Tongue (tissue), 2 donors: ENCODE results near the gene CTNNA1. TPM values are rescaled to one million over a fixed set of nuclear protein-coding genes. Genes with fewer than 3 reads are reported as not detected.
"Not testable (repeated sequence)": the region's sequence is repeated elsewhere in the genome, so short reads cannot be mapped to it uniquely, and the experiment has no call there.

ENCODE experiments used
- DNase-seq: peaks from one replicate; pipeline ENCODE4 v3.0.0-alpha.2; 2015
- total RNA-seq: library from RNA; depleted of rRNA; stranded (reverse); fragments of >200 nt; gene quantifications from one replicate; pipeline ENCODE4 v1.2.3, GENCODE V29; 2014

CTNNA1 gene
- total RNA-seq, 1 donor from 2014 or later: 416 TPM

- DNase-seq: peak; percentile 78
These were observed 27.9 kb upstream of the CTNNA1 start for GRCh38 chr5:138725153-138725817.

DNA sequence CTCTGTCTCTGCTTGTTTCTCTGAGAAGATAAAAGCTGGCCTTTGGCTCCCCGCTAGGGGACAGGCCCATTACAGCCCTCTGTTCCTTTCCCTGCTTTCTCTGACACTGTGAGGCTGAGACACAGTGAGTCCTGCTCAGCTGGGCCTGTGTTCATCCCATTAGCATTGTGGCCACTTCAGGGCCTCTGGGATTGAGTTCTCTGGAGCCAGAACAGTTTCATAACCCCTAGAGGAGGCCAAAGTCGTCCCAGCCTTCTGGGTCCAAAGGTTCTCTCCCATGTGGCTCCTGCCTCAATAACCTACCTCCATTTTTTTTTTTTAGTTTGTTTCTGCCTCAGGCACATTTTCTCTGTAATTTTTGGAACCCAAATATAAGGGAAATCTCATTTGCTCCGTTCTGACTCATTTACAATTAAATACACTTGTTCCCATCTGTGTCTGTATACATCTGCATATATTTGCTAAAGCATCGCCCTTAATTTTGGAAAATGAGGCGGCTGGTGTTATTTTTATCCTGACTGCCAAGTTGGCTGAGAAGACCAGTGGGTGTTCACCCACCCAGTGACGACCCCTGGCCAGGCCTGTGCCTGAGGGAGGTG is 27.3 kb upstream of the CTNNA1 start:
- peak; percentile 6 for DNase-seq

DNA sequence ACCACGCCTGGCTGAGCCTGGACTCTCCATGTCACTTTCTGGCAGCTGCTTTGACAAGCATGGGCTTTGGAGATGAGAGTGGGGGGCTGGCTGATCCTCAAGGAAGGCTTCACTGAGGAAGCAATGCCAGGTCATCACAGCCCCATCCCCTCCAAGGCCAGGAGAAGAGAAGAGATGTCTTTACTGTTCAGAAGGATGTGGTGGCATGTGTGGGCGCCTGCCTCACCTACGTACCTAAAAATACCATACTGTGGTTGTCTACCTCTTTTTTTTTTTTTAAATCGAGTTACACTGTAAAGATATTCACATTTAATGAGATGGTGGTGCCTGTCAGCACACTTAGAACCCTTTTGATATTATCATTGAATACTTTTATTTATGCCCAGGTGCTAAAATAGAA is 26.4 kb upstream of the CTNNA1 start:
- DNase-seq: no peak

DNA sequence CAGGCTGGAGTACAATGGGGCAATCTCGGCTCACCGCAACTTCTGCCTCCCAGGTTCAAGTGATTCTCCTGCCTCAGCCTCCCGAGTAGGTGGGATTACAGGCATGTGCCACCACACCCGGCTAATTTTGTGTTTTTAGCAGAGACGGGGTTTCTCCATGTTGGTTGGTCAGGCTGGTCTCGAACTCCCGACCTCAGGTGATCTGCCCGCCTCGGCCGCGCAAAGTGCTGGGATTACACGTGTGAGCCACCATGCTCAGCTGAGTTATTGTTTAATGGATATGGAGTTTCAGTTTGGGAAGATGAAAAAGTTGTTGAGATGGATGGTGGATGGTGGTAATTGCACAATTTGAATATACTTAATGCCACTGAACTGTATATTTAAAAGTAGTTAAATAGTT is 22.7 kb upstream of the CTNNA1 start:
- DNase-seq: not testable (repeated sequence)

DNA sequence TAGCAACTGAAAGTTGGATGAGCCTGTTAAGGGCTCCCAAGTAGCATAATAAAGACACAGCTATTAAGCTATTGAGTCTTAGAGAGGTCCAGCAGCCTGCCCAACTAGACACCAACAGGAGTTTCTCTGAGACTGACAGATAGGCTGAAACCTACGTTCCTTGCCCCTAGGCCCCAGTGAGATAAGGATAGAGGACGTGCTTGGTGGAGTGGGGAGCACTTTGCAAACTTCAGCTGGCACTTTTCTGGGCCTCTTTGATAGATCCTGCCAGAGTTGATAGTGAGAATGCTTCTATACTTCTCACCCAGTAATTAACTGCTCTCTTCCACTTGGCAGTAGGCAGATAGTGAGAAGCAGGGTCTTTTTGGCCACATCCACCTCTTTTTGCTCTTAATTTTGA is 20.8 kb upstream of the CTNNA1 start:
- DNase-seq: no peak

- DNase-seq: no peak
These were observed 20.3 kb upstream of the CTNNA1 start for GRCh38 chr5:138732933-138733332.

DNA sequence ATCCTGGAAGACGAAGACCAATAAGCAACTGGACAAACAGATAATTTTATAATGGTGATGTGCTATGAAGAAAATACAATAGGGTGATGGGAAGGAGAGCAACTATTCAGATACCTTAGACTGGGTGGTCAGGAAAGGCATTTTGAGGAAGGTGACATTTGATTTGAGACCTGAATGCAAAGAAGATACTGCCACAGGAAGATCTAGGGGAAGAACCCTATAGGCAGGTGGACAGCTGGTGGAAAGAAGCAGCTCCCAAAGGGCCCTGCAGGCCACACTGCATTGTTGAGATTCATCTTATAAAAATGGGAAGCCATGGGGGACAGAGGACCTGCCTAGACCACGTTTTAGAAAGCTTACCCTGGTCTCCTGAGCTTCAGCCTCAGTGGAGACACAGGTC is 19.7 kb upstream of the CTNNA1 start:
- no peak for DNase-seq

- DNase-seq: no peak
These were observed 16.9 kb upstream of the CTNNA1 start for GRCh38 chr5:138736293-138736692.

DNA sequence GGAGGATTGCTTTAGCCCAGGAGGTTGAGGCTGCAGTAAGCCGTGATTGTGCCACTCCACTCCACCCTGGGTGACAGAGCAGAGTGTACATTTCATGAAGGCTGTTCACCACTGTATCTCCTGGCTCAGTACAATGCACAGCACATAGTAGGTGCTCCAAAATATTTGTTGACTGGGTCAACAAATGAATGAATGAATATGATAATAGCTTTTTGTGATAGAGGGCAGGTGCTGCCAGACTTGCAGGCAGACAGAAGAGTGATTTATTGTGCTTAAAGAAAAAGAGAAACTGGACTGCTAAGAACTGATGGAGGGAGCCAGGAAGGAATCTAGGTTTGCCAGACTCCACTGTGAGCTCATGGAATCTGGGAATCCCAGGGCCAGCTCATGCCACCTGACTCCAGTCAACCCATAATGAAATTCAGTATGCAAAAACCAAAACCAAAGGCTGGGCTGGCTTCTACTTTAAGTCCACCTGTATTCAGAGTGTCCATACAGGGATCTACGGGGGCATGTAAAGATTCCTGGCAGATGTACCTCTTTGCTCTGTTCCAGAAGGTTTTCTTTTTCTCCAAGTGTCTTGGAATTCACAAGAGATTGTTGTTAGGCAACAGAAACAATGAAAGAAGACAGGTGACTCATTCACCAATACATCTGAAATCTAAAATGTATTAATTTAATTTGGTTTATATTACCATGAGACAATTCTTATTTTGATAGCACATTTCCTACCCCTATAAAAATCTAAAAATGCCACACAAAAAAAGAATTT is 15.5 kb upstream of the CTNNA1 start:
- no peak for DNase-seq

DNA sequence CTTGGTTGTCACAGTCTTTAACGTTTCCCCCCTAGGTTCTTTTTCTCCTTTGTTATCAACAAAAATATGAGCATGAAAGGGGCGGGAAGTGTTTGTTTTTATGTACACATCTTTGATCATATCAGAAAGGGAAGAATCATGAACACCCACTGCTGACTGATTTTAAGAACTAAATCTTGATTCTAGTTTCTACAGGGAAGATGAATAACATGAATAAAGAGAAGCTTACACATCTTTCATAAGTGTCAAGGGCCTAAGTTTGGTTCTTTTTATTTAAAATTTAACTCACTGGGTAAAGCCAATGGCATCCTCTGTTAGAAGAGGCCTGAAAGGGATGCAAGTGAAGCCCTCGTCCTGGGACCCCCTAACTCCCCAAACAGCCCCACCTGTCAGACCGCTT is 14.8 kb upstream of the CTNNA1 start:
- no peak for DNase-seq

DNA sequence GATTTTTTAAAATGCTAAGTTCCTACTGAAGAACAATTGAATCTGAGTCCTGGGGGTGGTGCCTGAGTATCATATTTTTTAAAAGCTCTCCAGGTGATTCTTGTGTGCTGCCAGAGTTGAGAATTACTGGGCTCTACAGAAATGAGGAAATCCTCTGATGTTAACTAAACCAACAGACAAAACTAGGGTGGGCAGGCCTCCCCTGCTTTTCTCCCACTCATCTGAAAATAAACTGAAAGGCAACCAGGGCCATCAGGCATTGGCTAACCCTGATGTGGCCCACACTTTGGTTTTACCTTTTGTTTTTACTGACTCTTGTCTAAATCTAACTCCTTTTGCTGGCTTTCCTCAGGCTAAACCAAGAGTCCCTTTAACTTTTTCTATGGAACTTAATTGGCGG is 13.3 kb upstream of the CTNNA1 start:
- DNase-seq: no peak

DNA sequence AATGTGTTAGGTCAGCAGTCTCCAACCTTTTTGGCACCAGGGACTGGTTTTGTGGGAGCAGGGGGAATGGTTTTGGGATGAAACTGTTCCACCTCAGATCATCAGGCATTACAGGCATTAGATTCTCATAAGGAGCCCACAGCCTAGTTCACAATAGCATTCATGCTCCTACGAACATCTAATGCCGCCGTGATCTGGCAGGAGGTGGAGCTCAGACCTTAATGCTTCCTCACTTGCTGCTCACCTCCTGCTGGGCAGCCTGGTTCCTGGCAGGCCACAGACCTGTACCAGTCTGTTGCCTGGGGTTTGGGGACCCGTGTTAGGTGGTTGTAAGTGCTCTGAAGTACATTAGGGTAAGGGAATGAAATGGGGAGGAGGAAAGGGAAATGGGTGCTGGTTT is 9.7 kb upstream of the CTNNA1 start:
- DNase-seq: no peak

DNA sequence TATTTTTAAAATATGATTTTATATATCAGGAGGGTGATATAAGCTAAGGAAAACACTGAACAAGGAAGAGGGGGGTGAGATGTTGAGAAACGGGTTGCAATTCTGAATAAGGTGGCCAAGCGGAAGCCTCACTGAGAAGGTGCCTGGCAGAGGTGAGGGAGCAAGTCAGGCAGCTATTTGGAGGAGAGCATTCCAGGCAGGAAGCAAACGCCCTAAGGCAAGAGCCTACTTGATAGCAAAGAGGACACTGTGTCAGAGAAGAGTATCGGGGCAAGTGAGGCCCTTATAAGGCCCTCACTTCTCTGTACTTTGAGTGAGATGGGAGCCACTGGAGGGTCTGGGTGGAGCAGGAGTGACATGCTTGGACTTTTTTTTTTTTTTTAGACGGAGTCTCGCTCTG is 8.0 kb upstream of the CTNNA1 start:
- DNase-seq: no peak

- DNase-seq: no peak
These were observed 4.6 kb upstream of the CTNNA1 start for GRCh38 chr5:138748630-138749081.

DNA sequence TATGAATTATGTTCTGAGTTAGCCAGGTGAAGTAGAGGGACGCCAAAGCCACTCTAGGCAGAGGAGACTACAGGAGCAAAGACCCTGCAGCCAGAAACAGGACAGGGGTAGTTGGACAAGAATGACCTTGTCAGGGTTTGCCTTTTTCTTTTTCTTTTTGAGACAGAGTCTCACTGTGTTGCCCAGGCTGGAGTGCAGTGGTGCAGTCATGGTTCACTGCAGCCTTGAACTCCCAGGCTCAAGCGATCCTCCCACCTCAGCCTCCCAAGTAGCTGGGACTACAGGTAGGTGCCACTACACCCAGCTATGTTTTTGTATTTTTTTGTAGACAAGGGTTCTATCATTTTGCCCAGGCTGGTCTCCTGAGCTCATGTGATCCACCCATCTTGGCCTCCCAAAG is 1.9 kb upstream of the CTNNA1 start:
- DNase-seq: not testable (repeated sequence)

DNA sequence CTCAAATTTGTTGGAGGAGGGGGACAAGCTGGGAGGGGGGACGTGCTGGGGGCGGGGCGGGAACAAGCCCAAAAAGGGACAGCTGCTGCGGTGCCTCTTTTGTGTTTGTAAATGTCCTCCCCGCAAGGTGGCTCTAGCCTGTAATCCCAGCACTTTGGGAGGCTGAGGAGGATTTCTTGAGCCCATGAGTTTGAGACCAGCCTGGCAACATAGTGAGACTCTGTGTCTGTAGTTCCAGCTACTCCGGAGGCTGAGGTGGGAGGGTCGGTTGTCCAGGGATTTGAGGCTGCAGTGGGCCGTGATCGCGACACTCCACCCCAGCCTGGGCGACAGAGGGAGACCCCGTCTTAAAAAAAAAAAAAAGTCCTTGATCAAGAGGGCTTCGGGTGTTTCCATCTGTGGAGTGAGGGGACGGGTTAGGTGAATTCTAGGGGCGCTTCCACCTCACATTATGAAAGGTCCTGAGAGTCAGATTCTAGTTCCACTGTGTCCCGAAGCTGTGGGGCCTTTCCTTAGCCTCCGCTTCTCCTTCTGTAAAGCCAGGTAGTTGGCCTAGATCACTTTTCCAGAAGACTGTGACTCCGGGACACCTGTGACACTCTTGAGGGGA is 779 bp upstream of the CTNNA1 start:
- peak; percentile 65 for DNase-seq

DNA sequence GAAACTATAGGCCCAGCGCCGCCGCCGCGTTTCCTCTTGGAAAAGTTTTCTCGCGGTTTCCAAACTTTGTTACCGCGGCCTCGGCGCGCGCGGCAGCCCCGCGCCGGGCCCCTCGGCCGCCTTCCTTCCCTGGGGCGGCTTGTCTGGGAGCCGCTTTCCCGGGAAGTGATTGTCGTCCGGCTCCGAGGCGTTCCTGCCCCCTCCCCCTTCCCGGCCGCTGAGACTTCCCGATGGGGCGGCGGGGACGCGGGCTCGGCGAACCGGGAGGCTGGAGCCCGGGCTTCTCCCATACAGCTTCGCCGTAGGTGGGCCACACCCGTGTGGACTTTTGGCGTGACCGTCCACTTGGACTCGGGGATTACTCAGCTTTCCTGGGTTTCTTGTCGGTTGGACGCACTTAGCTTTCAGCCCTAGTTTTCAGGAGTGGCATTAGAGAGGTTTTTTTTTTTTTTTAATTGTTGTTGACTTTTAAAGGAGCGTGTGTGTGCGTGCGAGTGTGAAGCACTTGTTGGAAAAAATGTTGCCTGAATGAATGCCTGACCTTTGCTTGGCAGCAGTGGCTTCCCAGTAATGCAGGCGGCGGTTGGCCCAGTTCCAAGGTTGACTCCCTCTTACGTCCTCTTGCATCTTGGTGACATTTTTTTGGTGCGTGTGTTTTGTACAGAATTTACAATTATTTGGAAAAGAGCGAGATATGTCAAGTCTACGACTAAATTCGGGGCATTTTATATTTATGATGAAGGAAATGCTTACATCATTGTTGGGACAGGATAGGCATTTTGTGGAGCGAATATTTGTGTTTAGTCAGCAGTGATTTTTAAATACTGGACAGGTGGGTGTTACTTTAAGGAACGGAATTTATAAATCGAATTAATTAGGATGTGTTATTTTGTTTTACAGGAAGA is 821 bp downstream of the CTNNA1 start:
- peak; percentile 96 for DNase-seq

GRCh38 chr5:138754699-138755057 is 1.5 kb downstream of the CTNNA1 start:
- DNase-seq: no peak

DNA sequence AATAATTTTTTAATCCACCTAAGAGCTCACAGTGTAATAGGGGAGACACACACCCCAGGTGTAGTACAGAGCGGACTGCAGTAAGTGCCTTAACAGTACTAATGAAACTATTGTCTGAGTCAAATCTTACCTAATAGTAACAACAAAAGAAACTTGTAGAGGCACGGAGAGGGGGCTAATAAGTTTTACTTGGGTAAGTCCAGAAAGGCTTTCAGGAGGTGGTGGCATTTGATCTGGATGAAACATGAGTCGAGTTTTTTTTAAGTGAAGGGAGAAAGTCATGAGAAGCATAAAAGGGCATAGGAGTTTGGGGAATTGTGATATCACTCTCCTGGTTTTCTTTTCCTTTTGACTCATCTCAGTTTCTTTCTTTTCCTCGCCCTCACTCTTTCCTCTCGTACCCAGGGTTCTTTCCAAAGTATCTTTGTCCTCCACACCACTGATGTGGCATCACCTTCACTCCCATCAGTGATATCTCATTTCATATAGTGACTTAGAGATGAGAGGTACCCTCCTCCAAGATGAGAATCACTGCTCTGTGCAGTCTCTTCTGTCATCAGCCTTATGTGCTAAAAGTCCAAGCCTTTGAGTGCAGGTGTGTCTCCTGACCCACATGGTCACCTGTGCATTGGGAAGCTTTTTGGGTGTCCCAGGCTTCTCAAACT is 2.0 kb downstream of the CTNNA1 start:
- DNase-seq: no peak

GRCh38 chr5:138757061-138757776 is 4.0 kb downstream of the CTNNA1 start:
- DNase-seq: no peak
